A204.1 (cell line): ENCODE results near the gene RPIA.
A peak's percentile ranks its signal among the peaks of the same experiment; 100 is the strongest.
"Not testable (repeated sequence)": the region's sequence is repeated elsewhere in the genome, so short reads cannot be mapped to it uniquely, and the experiment has no call there.

Source experiments
- FAIRE-seq: peaks from 2 replicates; lab custom pipeline; 2012; peaks lifted over from hg19 to GRCh38; lab: Jason Lieb, UNC

Gene RPIA

GRCh38 chr2:88735853-88736252 lies 44.4 kb downstream of the RPIA start:
- no peak for FAIRE-seq

GRCh38 chr2:88736437-88736836 lies 45.0 kb downstream of the RPIA start:
- FAIRE-seq: no peak

- FAIRE-seq: no peak
Observed at GRCh38 chr2:88737385-88737784, 45.9 kb downstream of the RPIA start.

- FAIRE-seq: no peak
Observed at GRCh38 chr2:88738271-88738670, 46.8 kb downstream of the RPIA start.

- peak; percentile 88 for FAIRE-seq
Observed at GRCh38 chr2:88739985-88740600, 48.6 kb downstream of the RPIA start.

DNA sequence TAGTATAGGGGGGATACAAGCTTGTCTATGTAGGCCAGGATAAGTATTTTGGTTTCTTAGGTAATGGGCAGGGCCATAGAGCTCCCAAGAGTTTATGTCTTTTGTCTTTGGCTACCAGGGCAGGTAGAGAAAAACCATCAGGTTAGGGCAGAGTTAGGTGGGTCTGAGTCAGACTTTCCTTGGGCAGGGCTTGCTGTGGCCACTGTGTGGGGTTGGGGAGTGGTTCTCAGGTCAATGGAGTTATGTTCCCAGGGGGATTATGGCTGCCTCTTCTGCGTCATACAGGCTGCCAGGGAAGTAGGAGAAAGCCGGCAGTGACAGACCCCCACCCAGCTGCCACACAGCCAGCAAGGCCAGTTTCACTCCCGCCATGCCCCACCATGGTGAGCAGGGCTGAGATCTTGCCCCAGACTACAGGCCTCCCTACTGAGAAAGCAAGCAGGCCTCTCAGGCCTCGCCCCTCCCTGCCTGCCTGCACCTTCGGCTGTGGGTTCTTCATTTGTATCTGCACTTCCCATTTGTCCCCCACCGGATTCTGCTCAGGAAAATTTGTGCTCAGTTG lies 55.5 kb downstream of the RPIA start:
- no peak for FAIRE-seq

- FAIRE-seq: no peak
Observed at GRCh38 chr2:88747990-88748389, 56.5 kb downstream of the RPIA start.

GRCh38 chr2:88751768-88752167 lies 60.3 kb downstream of the RPIA start:
- FAIRE-seq: no peak

- FAIRE-seq: no peak
Observed at GRCh38 chr2:88753833-88754584, 62.5 kb downstream of the RPIA start.

- no peak for FAIRE-seq
Observed at GRCh38 chr2:88754585-88755320, 63.3 kb downstream of the RPIA start.

DNA sequence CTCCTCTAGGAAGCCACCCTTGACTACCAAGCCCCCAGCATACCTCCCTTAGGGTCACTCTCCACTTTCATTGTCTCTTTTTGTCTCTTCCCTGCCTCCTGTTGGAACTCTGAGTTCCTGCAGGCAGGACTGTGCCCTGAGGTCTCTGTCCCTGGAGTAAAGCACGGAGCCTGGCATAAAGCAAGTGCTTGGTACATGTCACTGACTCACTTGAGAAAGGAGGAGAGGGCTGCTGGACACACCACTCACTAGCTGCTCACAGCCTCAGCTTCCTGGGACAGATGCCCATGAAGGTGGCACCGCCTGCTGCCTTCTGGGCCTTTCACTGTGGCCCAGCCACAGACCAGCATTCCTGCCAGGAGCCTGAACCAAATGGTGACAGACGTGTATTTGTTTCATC lies 64.4 kb downstream of the RPIA start:
- FAIRE-seq: no peak

DNA sequence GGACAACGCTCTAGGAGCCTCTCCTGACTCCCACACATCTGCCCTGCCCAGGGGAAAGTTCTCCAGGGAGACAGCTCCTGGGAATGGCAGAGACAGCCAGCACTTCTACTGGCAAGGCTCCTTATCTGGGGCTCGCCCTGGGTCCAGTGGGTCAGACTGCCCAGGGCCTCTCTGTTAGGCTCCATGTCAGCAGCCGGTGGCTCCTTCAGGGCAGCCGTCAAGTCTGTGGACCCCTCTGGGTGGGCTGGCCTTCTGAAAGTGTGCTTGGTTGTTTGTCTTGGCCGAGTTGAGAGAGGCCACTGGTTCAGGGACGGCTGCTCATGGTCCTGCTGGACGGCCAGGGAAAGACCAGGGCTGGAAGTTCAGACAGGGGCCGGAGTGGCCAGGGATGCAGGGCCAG lies 65.6 kb downstream of the RPIA start:
- no peak for FAIRE-seq

GRCh38 chr2:88758702-88759101 lies 67.2 kb downstream of the RPIA start:
- not testable (repeated sequence) for FAIRE-seq

DNA sequence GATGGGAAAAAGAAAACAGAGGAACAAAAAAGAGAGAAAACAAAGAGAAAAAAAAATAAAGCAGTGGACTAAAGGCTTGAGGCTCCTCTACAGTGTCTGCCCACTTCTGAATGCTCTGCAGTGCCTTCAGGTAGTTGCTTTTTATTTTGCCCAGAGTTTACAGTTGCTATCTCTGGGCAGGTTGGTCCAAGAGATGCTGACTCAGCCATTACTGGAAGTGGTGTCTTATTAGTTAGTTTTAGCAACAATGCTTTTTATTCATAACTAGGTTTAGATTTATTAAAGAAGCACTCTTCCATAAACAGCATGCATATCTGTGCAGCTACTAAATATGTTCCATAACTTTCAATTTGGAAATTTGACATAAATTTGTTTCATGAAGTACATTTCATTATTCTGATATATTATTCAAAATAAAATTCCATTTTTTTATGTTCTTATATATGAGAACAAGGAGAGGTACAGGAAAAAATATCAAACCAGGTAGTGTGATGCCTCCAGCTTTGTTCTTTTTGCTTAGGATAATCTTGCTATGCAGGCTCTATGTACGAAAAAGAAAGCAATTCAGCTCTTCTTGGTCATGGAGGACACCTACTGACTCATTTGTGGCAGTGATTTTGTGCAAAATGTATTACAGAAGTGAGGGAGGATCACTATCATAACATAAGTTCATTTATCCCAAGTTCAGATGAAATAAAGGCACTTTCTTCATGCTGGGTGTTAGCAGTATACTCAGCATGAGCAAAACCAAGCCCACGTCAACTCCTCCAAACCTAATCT lies 69.5 kb downstream of the RPIA start:
- FAIRE-seq: no peak

DNA sequence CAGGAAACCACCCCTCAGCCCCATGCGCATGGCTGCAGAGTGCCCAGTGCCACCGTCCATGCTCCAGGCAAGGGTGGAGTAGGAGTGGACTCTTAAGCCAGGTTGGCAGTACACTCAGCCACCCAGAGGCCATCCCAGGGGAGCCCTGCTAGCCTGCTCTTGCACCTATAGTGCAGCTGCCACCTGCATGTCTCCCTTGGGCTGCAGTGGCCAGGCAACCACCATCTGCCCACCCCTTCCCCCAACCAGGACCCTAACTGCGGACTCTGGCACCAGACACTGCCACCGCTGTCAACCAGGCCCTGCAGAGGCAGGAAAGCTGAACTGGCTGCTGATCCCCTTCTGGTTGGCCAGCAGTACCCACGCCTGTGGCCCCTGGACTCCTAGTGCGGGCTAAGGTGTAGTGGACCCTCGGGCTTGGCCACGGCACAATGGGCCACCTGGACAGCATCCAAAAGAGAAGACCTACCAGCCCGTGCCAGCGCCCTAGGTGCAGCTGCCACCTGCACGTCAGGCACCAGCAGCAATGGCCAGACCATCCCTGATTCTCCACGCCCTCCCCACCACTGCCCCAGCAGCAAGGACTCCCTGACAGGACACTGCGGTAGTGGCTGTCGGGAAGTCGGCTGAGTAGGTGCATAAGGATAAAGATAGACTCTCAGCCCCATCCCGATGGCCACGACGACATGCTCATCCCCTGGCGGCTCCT lies 72.8 kb downstream of the RPIA start:
- no peak for FAIRE-seq

GRCh38 chr2:88764850-88765153 lies 73.3 kb downstream of the RPIA start:
- FAIRE-seq: no peak

DNA sequence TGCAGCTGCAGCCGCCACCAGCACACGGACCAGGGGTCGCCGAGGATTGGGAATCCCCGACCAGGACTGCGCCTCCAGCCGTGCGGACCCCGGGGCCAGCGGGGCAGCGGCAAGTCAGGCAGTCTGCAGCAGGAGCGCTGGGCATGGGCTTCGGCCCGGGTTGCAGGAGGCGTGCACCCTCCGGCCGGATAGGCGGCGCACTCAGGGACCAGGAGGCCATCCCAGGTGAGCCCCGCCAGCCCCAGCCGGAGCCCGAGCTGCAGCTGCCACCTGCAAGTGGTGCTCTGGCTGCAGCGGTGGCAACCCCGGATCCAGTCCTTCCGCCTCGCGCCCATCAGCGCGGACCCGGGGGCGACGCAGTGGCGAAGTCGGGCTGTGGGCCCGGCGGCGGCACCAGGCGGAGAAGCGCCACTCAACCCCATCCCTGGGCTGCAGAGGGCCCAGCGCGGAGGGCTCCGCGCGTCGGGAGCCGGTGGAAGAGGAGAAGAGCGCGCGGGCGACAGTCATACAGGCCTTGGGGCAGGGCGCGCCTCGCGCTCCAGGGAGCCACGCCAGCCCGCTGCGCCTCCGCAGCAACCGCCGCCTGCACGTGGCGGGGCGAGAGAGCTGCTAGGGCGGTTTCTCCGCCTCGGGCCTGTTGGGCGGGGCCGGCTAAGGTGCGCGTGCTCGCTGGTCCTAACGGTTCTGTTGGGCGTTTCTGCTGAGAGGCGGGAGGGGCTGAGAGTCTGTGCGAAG lies 73.8 kb downstream of the RPIA start:
- no peak for FAIRE-seq

- FAIRE-seq: not testable (repeated sequence)
Observed at GRCh38 chr2:88765889-88766481, 74.5 kb downstream of the RPIA start.

- FAIRE-seq: no peak
Observed at GRCh38 chr2:88770016-88770415, 78.5 kb downstream of the RPIA start.

DNA sequence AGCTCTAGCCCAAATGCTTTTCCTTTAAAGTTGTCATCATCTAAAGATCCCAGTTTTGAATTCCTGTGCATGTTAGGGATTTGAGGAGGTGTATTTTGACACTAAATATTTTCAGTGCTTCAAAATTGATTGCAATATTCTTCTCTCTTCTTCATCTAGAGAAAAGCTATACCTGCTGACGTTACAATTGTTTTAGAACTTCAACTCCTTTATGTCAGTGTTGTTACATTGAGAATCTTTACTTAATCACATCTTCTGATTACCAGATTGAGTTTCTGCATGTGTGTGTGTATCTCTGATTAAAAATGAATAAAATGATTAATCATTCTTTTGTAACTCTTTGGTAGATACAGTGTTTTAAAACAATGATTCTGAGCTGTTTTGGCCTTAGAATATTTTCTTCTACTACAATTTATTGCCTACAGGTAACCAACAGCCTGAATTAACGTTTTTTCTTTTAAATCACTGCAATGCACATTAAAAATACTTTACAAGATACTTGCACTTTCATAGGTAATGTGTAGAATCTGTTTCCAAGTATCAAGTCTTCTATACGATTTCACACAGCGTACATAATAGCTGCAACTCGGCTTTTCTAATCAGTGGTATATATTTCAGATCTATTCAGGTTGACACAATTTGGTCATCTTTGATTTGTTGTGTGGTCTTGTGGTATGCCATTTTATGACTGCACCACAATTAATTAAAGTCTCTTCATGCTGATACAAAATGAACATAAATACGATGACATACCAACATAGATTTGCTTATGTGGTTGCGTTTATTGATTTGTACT lies 82.0 kb downstream of the RPIA start:
- not testable (repeated sequence) for FAIRE-seq
